ENCODE measurements around the gene ZIC2.

ZIC2 gene

GRCh38 chr13:99960663-99961311, 20.8 kb upstream of the ZIC2 start:
- peak; percentile 97 for DNase-seq

- DNase-seq, result peak; percentile 71
Observed at GRCh38 chr13:99961636-99962035, 19.9 kb upstream of the ZIC2 start.

GRCh38 chr13:99962242-99962641, 19.3 kb upstream of the ZIC2 start:
- peak; percentile 58 for DNase-seq

GRCh38 chr13:99963816-99964339, 17.7 kb upstream of the ZIC2 start:
- DNase-seq, result peak; percentile 40

GRCh38 chr13:99965329-99966000, 16.1 kb upstream of the ZIC2 start:
- DNase-seq, result peak; percentile 69

- peak; percentile 71 for DNase-seq
Observed at GRCh38 chr13:99966064-99966805, 15.3 kb upstream of the ZIC2 start.

GRCh38 chr13:99967498-99967868, 14.1 kb upstream of the ZIC2 start:
- DNase-seq, result peak; percentile 81

- peak; percentile 86 for DNase-seq
Observed at GRCh38 chr13:99967869-99968520, 13.6 kb upstream of the ZIC2 start.

GRCh38 chr13:99968521-99969452, 12.8 kb upstream of the ZIC2 start:
- peak; percentile 74 for DNase-seq

- DNase-seq, result no peak
Observed at GRCh38 chr13:99969453-99969918, 12.1 kb upstream of the ZIC2 start.

- peak; percentile 88 for DNase-seq
Observed at GRCh38 chr13:99969919-99970650, 11.5 kb upstream of the ZIC2 start.

- DNase-seq, result peak; percentile 98
Observed at GRCh38 chr13:99970651-99971575, 10.7 kb upstream of the ZIC2 start.

GRCh38 chr13:99971576-99972189, 9.9 kb upstream of the ZIC2 start, which contains the start of gene ZIC5:
Gene ZIC5 (minus strand): TSS chr13:99971767. CDS start chr13:99971603, 164 bp downstream.
- peak; percentile 99 for DNase-seq

- peak; percentile 82 for DNase-seq
Observed at GRCh38 chr13:99972190-99972731, 9.3 kb upstream of the ZIC2 start.

- DNase-seq, result no peak
Observed at GRCh38 chr13:99973163-99973807, 8.3 kb upstream of the ZIC2 start.

- DNase-seq, result no peak
Observed at GRCh38 chr13:99973808-99974185, 7.8 kb upstream of the ZIC2 start.

- DNase-seq, result no peak
Observed at GRCh38 chr13:99974296-99974938, 7.2 kb upstream of the ZIC2 start.

GRCh38 chr13:99974939-99975561, 6.5 kb upstream of the ZIC2 start:
- no peak for DNase-seq
